ENCODE data around the gene TCERG1L. TPM values are rescaled to one million over a fixed set of nuclear protein-coding genes. Genes with fewer than 3 reads are reported as not detected.

TCERG1L gene
- total RNA-seq, 1 donor from 2014 or later = 3.5 TPM

GRCh38 chr10:131259535-131259934 is 52.0 kb downstream of the TCERG1L start:
- H3K27ac ChIP-seq (ENCODE audit: low read depth, low read length) = no peak overlapping the region
- Mint-ChIP-seq H3K27ac (ENCODE audit: unreplicated experiment) (no peak overlapping the region), H3K36me3 (ENCODE audit: low read depth, unreplicated experiment) (no peaks in the 10 kb centered on the region), H3K4me1 (ENCODE audit: low read depth, unreplicated experiment) (no peaks in the 10 kb centered on the region), H3K9me3 (ENCODE audit: unreplicated experiment) (no peaks in the 10 kb centered on the region), H3K27me3 (ENCODE audit: low read depth, unreplicated experiment) (no peaks in the 10 kb centered on the region), H3K4me3 (ENCODE audit: unreplicated experiment) (no peak overlapping the region)
- no peaks in the 10 kb centered on the region for H3K4me1 ChIP-seq (ENCODE audit: insufficient read depth, low read length)
- DNase-seq (ENCODE audit: low read depth) = no peak
- no peaks in the 10 kb centered on the region for H3K27me3 ChIP-seq (ENCODE audit: insufficient read depth, low read length)
- no peak for FAIRE-seq
- H3K9me3 ChIP-seq (ENCODE audit: insufficient read depth, low read depth, low read length) = peaks cover 4% of the 10 kb centered on the region
- H3K9ac ChIP-seq (ENCODE audit: low read length) = no peak overlapping the region
- no peaks in the 10 kb centered on the region for H3K36me3 ChIP-seq (ENCODE audit: insufficient read depth, low read length)
- H3K4me3 ChIP-seq (ENCODE audit: insufficient read depth, low read depth, low read length) = no peak overlapping the region
- H4K20me1 ChIP-seq (ENCODE audit: insufficient read depth, low read length) = no peaks in the 10 kb centered on the region
- no peak overlapping the region for H3K4me2 ChIP-seq (ENCODE audit: low read length)
- no peaks in the 10 kb centered on the region for H3K79me2 ChIP-seq (ENCODE audit: insufficient read depth, low read length)
- no peak overlapping the region for H2AFZ ChIP-seq (ENCODE audit: low read depth, low read length)
- TF ChIP-seq EZH2 (IDR thresholded peaks at IDR 0.05; ENCODE audit: insufficient read depth, low read length) = no peak

GRCh38 chr10:131258256-131258655 is 53.3 kb downstream of the TCERG1L start:
- Histone ChIP-seq H3K4me1 (ENCODE audit: insufficient read depth, low read length) (no peaks in the 10 kb centered on the region), H3K27ac (ENCODE audit: low read depth, low read length) (no peak overlapping the region), H3K27me3 (ENCODE audit: insufficient read depth, low read length) (no peaks in the 10 kb centered on the region), H3K9ac (ENCODE audit: low read length) (no peak overlapping the region), H4K20me1 (ENCODE audit: insufficient read depth, low read length) (no peaks in the 10 kb centered on the region), H3K4me3 (ENCODE audit: insufficient read depth, low read depth, low read length) (no peak overlapping the region), H3K9me3 (ENCODE audit: insufficient read depth, low read depth, low read length) (peaks cover 4% of the 10 kb centered on the region), H3K36me3 (ENCODE audit: insufficient read depth, low read length) (no peaks in the 10 kb centered on the region), H3K4me2 (ENCODE audit: low read length) (no peak overlapping the region), H3K79me2 (ENCODE audit: insufficient read depth, low read length) (no peaks in the 10 kb centered on the region), H2AFZ (ENCODE audit: low read depth, low read length) (no peak overlapping the region)
- TF ChIP-seq EZH2 (IDR thresholded peaks at IDR 0.05; ENCODE audit: insufficient read depth, low read length) (no peak), CTCF (IDR thresholded peaks at IDR 0.05; ENCODE audit: insufficient read depth, low read depth, low read length) (no peak)
- FAIRE-seq (no peak), DNase-seq (ENCODE audit: low read depth) (no peak)
- no peaks in the 10 kb centered on the region for H3K27me3 Mint-ChIP-seq (ENCODE audit: low read depth, unreplicated experiment)
- no peak overlapping the region for H3K4me3 Mint-ChIP-seq (ENCODE audit: unreplicated experiment)
- H3K4me1 Mint-ChIP-seq (ENCODE audit: low read depth, unreplicated experiment) = no peaks in the 10 kb centered on the region
- H3K27ac Mint-ChIP-seq (ENCODE audit: unreplicated experiment) = no peak overlapping the region
- no peaks in the 10 kb centered on the region for H3K36me3 Mint-ChIP-seq (ENCODE audit: low read depth, unreplicated experiment)
- H3K9me3 Mint-ChIP-seq (ENCODE audit: unreplicated experiment) = peaks cover 2% of the 10 kb centered on the region

- H3K79me2 ChIP-seq (ENCODE audit: insufficient read depth, low read length) = no peaks in the 10 kb centered on the region
- Mint-ChIP-seq H3K4me3 (ENCODE audit: unreplicated experiment) (no peak overlapping the region), H3K4me1 (ENCODE audit: low read depth, unreplicated experiment) (no peaks in the 10 kb centered on the region), H3K27me3 (ENCODE audit: low read depth, unreplicated experiment) (no peaks in the 10 kb centered on the region), H3K27ac (ENCODE audit: unreplicated experiment) (no peak overlapping the region), H3K36me3 (ENCODE audit: low read depth, unreplicated experiment) (no peaks in the 10 kb centered on the region), H3K9me3 (ENCODE audit: unreplicated experiment) (peaks cover 9% of the 10 kb centered on the region)
- H2AFZ ChIP-seq (ENCODE audit: low read depth, low read length) = no peak overlapping the region
- H3K9ac ChIP-seq (ENCODE audit: low read length) = no peak overlapping the region
- H3K27me3 ChIP-seq (ENCODE audit: insufficient read depth, low read length) = no peaks in the 10 kb centered on the region
- H3K4me3 ChIP-seq (ENCODE audit: insufficient read depth, low read depth, low read length) = no peak overlapping the region
- FAIRE-seq (no peak), DNase-seq (ENCODE audit: low read depth) (no peak)
- peaks cover 10% of the 10 kb centered on the region for H3K9me3 ChIP-seq (ENCODE audit: insufficient read depth, low read depth, low read length)
- H3K27ac ChIP-seq (ENCODE audit: low read depth, low read length) = no peak overlapping the region
- TF ChIP-seq CTCF (IDR thresholded peaks at IDR 0.05; ENCODE audit: insufficient read depth, low read depth, low read length) (no peak), EZH2 (IDR thresholded peaks at IDR 0.05; ENCODE audit: insufficient read depth, low read length) (no peak)
- H4K20me1 ChIP-seq (ENCODE audit: insufficient read depth, low read length) = no peaks in the 10 kb centered on the region
- H3K4me2 ChIP-seq (ENCODE audit: low read length) = no peak overlapping the region
- H3K4me1 ChIP-seq (ENCODE audit: insufficient read depth, low read length) = no peaks in the 10 kb centered on the region
- no peaks in the 10 kb centered on the region for H3K36me3 ChIP-seq (ENCODE audit: insufficient read depth, low read length)
These were observed 54.5 kb downstream of the TCERG1L start for GRCh38 chr10:131257027-131257426.
